ENCODE results near the gene SLC9A5. TPM values are rescaled to one million over a fixed set of nuclear protein-coding genes. Genes with fewer than 3 reads are reported as not detected.

The SLC9A5 gene
- total and polyA plus RNA-seq, 9 of the 15 experiments (the other 6 are each of a cell fraction or from before 2014, with no cell fraction given), result 0.06 to 3.1 (median 1.2) TPM

GRCh38 chr16:67264866-67265265 is 16.1 kb downstream of the SLC9A5 start (continued):
- TF ChIP-seq ZNF407 (IDR thresholded peaks at IDR 0.05; ENCODE audit: low read depth) (no peak), CREM (IDR thresholded peaks at IDR 0.05; ENCODE audit: low read depth) (no peak), TBL1XR1 (IDR thresholded peaks at IDR 0.05; ENCODE audit: low read length in 2 of 2) (no peak), ILK (tag; IDR thresholded peaks at IDR 0.05; ENCODE audit: borderline replicate concordance, low read depth) (no peak), NFE2 (IDR thresholded peaks at IDR 0.05; ENCODE audit: low read depth) (no peak), E2F3 (CRISPR knock-in tag; IDR thresholded peaks at IDR 0.05) (no peak), ZNF41 (CRISPR knock-in tag; conservative IDR thresholded peaks at IDR 0.05) (no peak)

Measured in K562 (cell line).